Measurements from ENCODE around the gene SLC9A7.
A peak's percentile ranks its signal among the peaks of the same experiment; 100 is the strongest.

SLC9A7 gene

GRCh38 chrX:46703980-46704379 is 54.9 kb downstream of the SLC9A7 start:
- DNase-seq: no peak

GRCh38 chrX:46698691-46699090 is 60.2 kb downstream of the SLC9A7 start:
- DNase-seq: no peak

- no peak for DNase-seq
Measured at GRCh38 chrX:46695491-46695890, 63.4 kb downstream of the SLC9A7 start.

- no peak for DNase-seq
Measured at GRCh38 chrX:46694549-46694948, 64.4 kb downstream of the SLC9A7 start.

- no peak for DNase-seq
Measured at GRCh38 chrX:46693149-46693548, 65.8 kb downstream of the SLC9A7 start.

GRCh38 chrX:46690818-46691217 is 68.1 kb downstream of the SLC9A7 start:
- no peak for DNase-seq

GRCh38 chrX:46687619-46688018 is 71.3 kb downstream of the SLC9A7 start:
- no peak for DNase-seq

- no peak for DNase-seq
Measured at GRCh38 chrX:46686003-46686645, 72.8 kb downstream of the SLC9A7 start.

- DNase-seq: no peak
Measured at GRCh38 chrX:46683048-46683447, 75.9 kb downstream of the SLC9A7 start.

- DNase-seq: no peak
Measured at GRCh38 chrX:46681849-46682248, 77.1 kb downstream of the SLC9A7 start.

- DNase-seq: no peak
Measured at GRCh38 chrX:46678232-46678631, 80.7 kb downstream of the SLC9A7 start.

GRCh38 chrX:46676399-46677356 is 82.2 kb downstream of the SLC9A7 start:
- no peak for DNase-seq

- DNase-seq: no peak
Measured at GRCh38 chrX:46673620-46674359, 85.1 kb downstream of the SLC9A7 start.

- no peak for DNase-seq
Measured at GRCh38 chrX:46670316-46670715, 88.6 kb downstream of the SLC9A7 start.

GRCh38 chrX:46666831-46667230 is 92.1 kb downstream of the SLC9A7 start:
- DNase-seq: no peak

- no peak for DNase-seq
Measured at GRCh38 chrX:46665232-46666152, 93.4 kb downstream of the SLC9A7 start.

GRCh38 chrX:46662188-46662958 is 96.5 kb downstream of the SLC9A7 start:
- no peak for DNase-seq

- no peak for DNase-seq
Measured at GRCh38 chrX:46653482-46653881, 105.4 kb downstream of the SLC9A7 start.

GRCh38 chrX:46649421-46650260 is 109.3 kb downstream of the SLC9A7 start:
- DNase-seq: peak; percentile 15

GRCh38 chrX:46648660-46649059 is 110.3 kb downstream of the SLC9A7 start:
- no peak for DNase-seq

GRCh38 chrX:46647251-46647650 is 111.7 kb downstream of the SLC9A7 start:
- DNase-seq: no peak
